ENCODE data around the gene ALKAL2. TPM values are rescaled to one million over a fixed set of nuclear protein-coding genes. Genes with fewer than 3 reads are reported as not detected.

The ALKAL2 gene
- total and polyA plus RNA-seq, 9 of the 15 experiments (the other 6 are each of a cell fraction or from before 2014, with no cell fraction given), result not detected

DNA sequence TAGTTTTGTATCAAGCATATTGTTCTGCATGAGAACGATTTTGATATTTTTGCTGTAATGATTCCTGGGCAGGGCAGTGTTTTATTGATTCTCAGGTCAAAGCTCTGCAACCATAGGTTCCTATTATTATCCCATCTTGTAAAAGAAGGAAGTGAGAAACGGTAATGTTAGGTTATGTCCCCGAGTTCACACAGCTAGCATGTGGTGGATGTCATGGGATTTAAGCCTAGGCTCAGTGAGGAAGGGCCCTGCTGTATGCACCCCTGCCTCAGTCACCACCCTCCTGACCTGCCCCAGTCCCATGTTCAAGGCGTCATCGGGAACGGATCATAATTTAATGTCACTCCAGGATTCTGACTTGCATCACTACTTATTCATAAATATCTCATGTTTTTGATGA, 12.4 kb downstream of the ALKAL2 start:
- no peaks in the 10 kb centered on the region; the same call in 1 of the 2 replicates for H3K9me3 ChIP-seq (replicated peaks; ENCODE audit: control insufficient read depth, insufficient read depth, low read depth, low read length)
- peaks cover 98% of the 10 kb centered on the region for H3K36me3 ChIP-seq (ENCODE audit: control insufficient read depth, insufficient read depth, low read length)
- no peaks in the 10 kb centered on the region for H3K9me1 ChIP-seq (ENCODE audit: control insufficient read depth, insufficient read depth, low read length)
- WGBS (ENCODE audit: insufficient coverage, low coverage, missing lambda C conversion rate), result 96% methylated on average over 6 of the region's 6 CpGs
- H4K20me1 ChIP-seq (replicated peaks; ENCODE audit: control insufficient read depth, insufficient read depth, low read length), result peaks cover 15% of the 10 kb centered on the region
- in situ Hi-C loops (cut with MboI), result no loop called here
- H3K4me2 ChIP-seq (ENCODE audit: insufficient read depth, low read length), result no peak overlapping the region
- POLR2A ChIA-PET, result interaction anchor here (2.0 kb wide), 1 partner anchor 8 kb away, joined by 7 read pairs; no protein-coding TSS in a partner anchor
- DNase-seq (ENCODE audit: extremely low read depth in 1 of 4, low spot score in 3 of 4) (no peak), FAIRE-seq (no peak), ATAC-seq (no peak)
- H3K4me1 ChIP-seq (replicated peaks in 1 of 2; ENCODE audit: control insufficient read depth in 2 of 2, insufficient read depth in 2 of 2, low read length in 2 of 2), result no peaks in the 10 kb centered on the region
- H3K27ac ChIP-seq (ENCODE audit: extremely low read depth, low read depth, low read length), result no peak overlapping the region; the same call in 2 of the 3 replicates
- intact Hi-C loops (cut with micrococcal nuclease), result no loop called here
- H2AFZ ChIP-seq (ENCODE audit: low read depth, low read length), result no peak overlapping the region
- CTCF ChIA-PET (ENCODE audit: low intra/inter-chr PET ratio), result no interaction called here
- TF ChIP-seq, protein P1, sequence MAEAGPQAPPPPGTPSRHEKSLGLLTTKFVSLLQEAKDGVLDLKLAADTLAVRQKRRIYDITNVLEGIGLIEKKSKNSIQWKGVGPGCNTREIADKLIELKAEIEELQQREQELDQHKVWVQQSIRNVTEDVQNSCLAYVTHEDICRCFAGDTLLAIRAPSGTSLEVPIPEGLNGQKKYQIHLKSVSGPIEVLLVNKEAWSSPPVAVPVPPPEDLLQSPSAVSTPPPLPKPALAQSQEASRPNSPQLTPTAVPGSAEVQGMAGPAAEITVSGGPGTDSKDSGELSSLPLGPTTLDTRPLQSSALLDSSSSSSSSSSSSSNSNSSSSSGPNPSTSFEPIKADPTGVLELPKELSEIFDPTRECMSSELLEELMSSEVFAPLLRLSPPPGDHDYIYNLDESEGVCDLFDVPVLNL (CRISPR knock-in tag; IDR thresholded peaks at IDR 0.05; ENCODE audit: low read depth), result no peak
- TF ChIP-seq RBM14 (IDR thresholded peaks at IDR 0.05; ENCODE audit: borderline replicate concordance, insufficient read depth, low read depth, low read length) (no peak), ZNF764 (CRISPR knock-in tag; IDR thresholded peaks at IDR 0.05; ENCODE audit: low read depth) (no peak), DIDO1 (tag; IDR thresholded peaks at IDR 0.05; ENCODE audit: low read depth) (no peak), LCOR (CRISPR knock-in tag; IDR thresholded peaks at IDR 0.05) (no peak), KDM4B (IDR thresholded peaks at IDR 0.05; ENCODE audit: borderline replicate concordance in 2 of 2, low read depth in 1 of 2) (no peak)
- TF ChIP-seq, protein P2, sequence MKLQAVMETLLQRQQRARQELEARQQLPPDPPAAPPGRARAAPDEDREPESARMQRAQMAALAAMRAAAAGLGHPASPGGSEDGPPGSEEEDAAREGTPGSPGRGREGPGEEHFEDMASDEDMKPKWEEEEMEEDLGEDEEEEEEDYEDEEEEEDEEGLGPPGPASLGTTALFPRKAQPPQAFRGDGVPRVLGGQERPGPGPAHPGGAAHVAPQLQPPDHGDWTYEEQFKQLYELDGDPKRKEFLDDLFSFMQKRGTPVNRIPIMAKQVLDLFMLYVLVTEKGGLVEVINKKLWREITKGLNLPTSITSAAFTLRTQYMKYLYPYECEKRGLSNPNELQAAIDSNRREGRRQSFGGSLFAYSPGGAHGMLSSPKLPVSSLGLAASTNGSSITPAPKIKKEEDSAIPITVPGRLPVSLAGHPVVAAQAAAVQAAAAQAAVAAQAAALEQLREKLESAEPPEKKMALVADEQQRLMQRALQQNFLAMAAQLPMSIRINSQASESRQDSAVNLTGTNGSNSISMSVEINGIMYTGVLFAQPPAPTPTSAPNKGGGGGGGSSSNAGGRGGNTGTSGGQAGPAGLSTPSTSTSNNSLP (IDR thresholded peaks at IDR 0.05; ENCODE audit: borderline replicate concordance, low read depth, low read length), result no peak
- TF ChIP-seq, protein P3, sequence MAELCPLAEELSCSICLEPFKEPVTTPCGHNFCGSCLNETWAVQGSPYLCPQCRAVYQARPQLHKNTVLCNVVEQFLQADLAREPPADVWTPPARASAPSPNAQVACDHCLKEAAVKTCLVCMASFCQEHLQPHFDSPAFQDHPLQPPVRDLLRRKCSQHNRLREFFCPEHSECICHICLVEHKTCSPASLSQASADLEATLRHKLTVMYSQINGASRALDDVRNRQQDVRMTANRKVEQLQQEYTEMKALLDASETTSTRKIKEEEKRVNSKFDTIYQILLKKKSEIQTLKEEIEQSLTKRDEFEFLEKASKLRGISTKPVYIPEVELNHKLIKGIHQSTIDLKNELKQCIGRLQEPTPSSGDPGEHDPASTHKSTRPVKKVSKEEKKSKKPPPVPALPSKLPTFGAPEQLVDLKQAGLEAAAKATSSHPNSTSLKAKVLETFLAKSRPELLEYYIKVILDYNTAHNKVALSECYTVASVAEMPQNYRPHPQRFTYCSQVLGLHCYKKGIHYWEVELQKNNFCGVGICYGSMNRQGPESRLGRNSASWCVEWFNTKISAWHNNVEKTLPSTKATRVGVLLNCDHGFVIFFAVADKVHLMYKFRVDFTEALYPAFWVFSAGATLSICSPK (IDR thresholded peaks at IDR 0.05; ENCODE audit: borderline replicate concordance), result no peak
- H3K9ac ChIP-seq (ENCODE audit: insufficient read depth in 1 of 2, low read depth in 2 of 2, low read length in 2 of 2), result no peak overlapping the region
- H3K4me3 ChIP-seq, result no peak overlapping the region
- no TSS peak for BruUV-seq (replicated peaks)
- no peaks in the 10 kb centered on the region for H3K27me3 ChIP-seq (ENCODE audit: control insufficient read depth in 2 of 2, insufficient read depth in 2 of 2, low read length in 2 of 2)
- peaks cover 59% of the 10 kb centered on the region for H3K79me2 ChIP-seq (ENCODE audit: control insufficient read depth, insufficient read depth, low read length)
